ENCODE results near the gene VTI1A.
"Not testable (repeated sequence)": the region's sequence is repeated elsewhere in the genome, so short reads cannot be mapped to it uniquely, and the experiment has no call there.

Gene VTI1A

DNA sequence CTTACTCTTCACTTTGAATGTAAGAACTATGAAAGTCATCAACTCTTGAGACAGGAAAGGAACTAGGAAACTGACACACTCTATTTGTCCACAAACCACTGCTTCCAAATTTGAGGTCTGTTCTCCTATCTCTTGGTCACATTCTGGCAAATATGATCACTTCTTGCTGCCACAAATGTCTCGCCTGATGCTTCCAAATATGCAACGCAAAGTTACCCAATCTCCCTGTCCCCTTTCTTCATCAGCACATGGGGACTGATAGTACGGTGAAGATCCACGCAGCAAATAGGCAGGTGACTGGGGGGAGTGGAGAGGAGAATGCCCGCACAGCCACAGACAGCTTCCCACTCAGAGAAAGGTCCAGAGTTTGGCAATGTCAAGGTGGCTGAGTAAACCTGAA is 410.5 kb downstream of the VTI1A start:
- TF ChIP-seq Cebpa-rat (IDR thresholded peaks at IDR 0.05) = no peak
- no peak overlapping the region for H3K4me3 ChIP-seq
- H3K4me1 ChIP-seq = peaks cover 32% of the 10 kb centered on the region
- no peaks in the 10 kb centered on the region for H4K20me1 ChIP-seq
- H3K27ac ChIP-seq = no peak overlapping the region
- H3K9me3 ChIP-seq = peaks cover 46% of the 10 kb centered on the region
- H3K4me2 ChIP-seq = peak overlapping the region; percentile 15; the same call in 1 of the 2 replicates
- H3K27me3 ChIP-seq = no peaks in the 10 kb centered on the region
- no peaks in the 10 kb centered on the region for H3K36me3 ChIP-seq
- no peak overlapping the region for H3K9ac ChIP-seq

GRCh38 chr10:112858986-112859651 is 412.1 kb downstream of the VTI1A start:
- peaks cover 54% of the 10 kb centered on the region for H3K9me3 ChIP-seq
- no peak for TF ChIP-seq Cebpa-rat (IDR thresholded peaks at IDR 0.05)
- no peak overlapping the region for H3K9ac ChIP-seq
- H3K4me2 ChIP-seq = no peak overlapping the region
- H3K4me3 ChIP-seq = no peak overlapping the region
- H3K27ac ChIP-seq = no peak overlapping the region
- H3K4me1 ChIP-seq = peaks cover 19% of the 10 kb centered on the region
- H3K27me3 ChIP-seq = no peaks in the 10 kb centered on the region
- no peaks in the 10 kb centered on the region for H4K20me1 ChIP-seq
- H3K36me3 ChIP-seq = no peaks in the 10 kb centered on the region

DNA sequence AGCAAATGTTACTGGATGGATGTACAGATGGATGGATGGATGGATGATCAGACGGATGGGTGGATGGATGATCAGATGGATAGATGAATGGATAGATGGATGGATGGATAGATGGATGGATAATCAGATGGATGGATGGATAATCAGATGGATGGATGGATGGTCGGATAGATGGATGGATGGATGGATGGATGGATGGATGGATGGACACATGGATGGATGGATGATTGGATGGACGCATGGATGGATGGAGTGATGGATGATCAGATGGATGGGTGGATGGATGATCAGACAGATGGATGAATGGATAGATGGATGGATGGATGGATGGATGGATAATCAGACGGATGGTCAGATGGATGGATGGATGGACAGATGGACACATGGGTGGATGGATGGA is 412.8 kb downstream of the VTI1A start:
- Histone ChIP-seq H3K4me2 (no peak overlapping the region), H4K20me1 (no peaks in the 10 kb centered on the region), H3K9ac (no peak overlapping the region), H3K27ac (no peak overlapping the region), H3K4me1 (peaks cover 12% of the 10 kb centered on the region), H3K4me3 (no peak overlapping the region), H3K36me3 (no peaks in the 10 kb centered on the region), H3K27me3 (no peaks in the 10 kb centered on the region), H3K9me3 (peaks cover 54% of the 10 kb centered on the region)
- no peak for TF ChIP-seq Cebpa-rat (IDR thresholded peaks at IDR 0.05)

- not testable (repeated sequence) for H3K27ac ChIP-seq, H3K27me3 ChIP-seq, H3K9ac ChIP-seq, H3K36me3 ChIP-seq, H3K4me1 ChIP-seq, H4K20me1 ChIP-seq, H3K4me3 ChIP-seq, H3K4me2 ChIP-seq
- H3K9me3 ChIP-seq = peaks cover 19% of the 10 kb centered on the region
These were observed 416.4 kb downstream of the VTI1A start for GRCh38 chr10:112863461-112863860.
